SK-N-SH treated with all-trans-retinoic acid at 6 μM for 48 hours (cell line): ENCODE data around the gene GLRX.

Experiments used
- ATAC-seq: fragments of 200-7000 bp; cut with Tn5 transposase; 3 replicates; pipeline ENCODE4 v1.9.1; 2020; ENCODE audit warnings: mild to moderate bottlenecking, moderate library complexity
- ARNTL ChIP-seq: fragments of 450-650 bp; formaldehyde crosslinking; IDR thresholded peaks from 2 replicates; pipeline ENCODE4 v1.5.0; 2020; ENCODE audit warnings: low read depth, mild to moderate bottlenecking, moderate library complexity, borderline replicate concordance
- BACH2 ChIP-seq: fragments of 250-450 bp; sonication (Bioruptor Pico); IDR thresholded peaks from 2 replicates; pipeline ENCODE4 v1.9.0; 2021; ENCODE audit warnings: mild to moderate bottlenecking, borderline replicate concordance
- CSDC2 ChIP-seq: fragments of 250-450 bp; sonication (Bioruptor Pico); IDR thresholded peaks from 2 replicates; pipeline ENCODE4 v1.5.0; 2020; ENCODE audit warnings: mild to moderate bottlenecking, moderate library complexity
- ESRRG ChIP-seq: fragments of 250-450 bp; sonication (Bioruptor Pico); IDR thresholded peaks from 2 replicates; pipeline ENCODE4 v1.6.1; 2021; ENCODE audit warnings: mild to moderate bottlenecking
- GLIS3 ChIP-seq: fragments of 250-450 bp; sonication (Bioruptor Pico); IDR thresholded peaks from 2 replicates; pipeline ENCODE4 v1.5.0; 2020; ENCODE audit warnings: mild to moderate bottlenecking, moderate library complexity
- ISL1 ChIP-seq: fragments of 250-450 bp; sonication (Bioruptor Pico); IDR thresholded peaks from 2 replicates; pipeline ENCODE4 v2.1.2; 2022; ENCODE audit warnings: mild to moderate bottlenecking, moderate library complexity
- OSR1 ChIP-seq: fragments of 250-450 bp; sonication (Bioruptor Pico); IDR thresholded peaks from 2 replicates; pipeline ENCODE4 v1.8.0; 2022; ENCODE audit warnings: moderate library complexity, mild to moderate bottlenecking, inconsistent platforms
- POU6F1 ChIP-seq: fragments of 250-450 bp; sonication (Bioruptor Pico); IDR thresholded peaks from 2 replicates; pipeline ENCODE4 v1.8.0; 2021; ENCODE audit warnings: low read depth, mild to moderate bottlenecking, moderate library complexity, borderline replicate concordance
- PPARA ChIP-seq: fragments of 250-450 bp; sonication (Bioruptor Pico); IDR thresholded peaks from 2 replicates; pipeline ENCODE4 v1.5.0; 2020; ENCODE audit warnings: mild to moderate bottlenecking, borderline replicate concordance
- RARB ChIP-seq: fragments of 250-450 bp; sonication (Bioruptor Pico); IDR thresholded peaks from 2 replicates; pipeline ENCODE4 v1.8.0; 2021; ENCODE audit warnings: mild to moderate bottlenecking, moderate library complexity
- SNAI2 ChIP-seq: fragments of 250-450 bp; sonication (Bioruptor Pico); IDR thresholded peaks from 2 replicates; pipeline ENCODE4 v1.5.0; 2020; ENCODE audit warnings: mild to moderate bottlenecking, moderate library complexity
- TCF4 ChIP-seq: fragments of 250-450 bp; sonication (Bioruptor Pico); IDR thresholded peaks from 2 replicates; pipeline ENCODE4 v1.8.0; 2021; ENCODE audit warnings: mild to moderate bottlenecking, moderate library complexity, borderline replicate concordance
- TOX ChIP-seq: fragments of 250-450 bp; sonication (Bioruptor Pico); IDR thresholded peaks from 2 replicates; pipeline ENCODE4 v1.8.0; 2021; ENCODE audit warnings: mild to moderate bottlenecking, moderate library complexity, borderline replicate concordance
- ZC3H10 ChIP-seq: fragments of 250-450 bp; sonication (Bioruptor Pico); IDR thresholded peaks from 2 replicates; pipeline ENCODE4 v1.5.1; 2021; ENCODE audit warnings: mild to moderate bottlenecking, moderate library complexity
- ZFP3 ChIP-seq: fragments of 250-450 bp; sonication (Bioruptor Pico); IDR thresholded peaks from 2 replicates; pipeline ENCODE4 v1.5.0; 2020; ENCODE audit warnings: mild to moderate bottlenecking, moderate library complexity
- ZFP30 ChIP-seq: fragments of 450-650 bp; formaldehyde crosslinking; IDR thresholded peaks from 2 replicates; pipeline ENCODE4 v1.5.0; 2022; ENCODE audit warnings: mild to moderate bottlenecking, moderate library complexity
- ZNF565 ChIP-seq: fragments of 450-650 bp; formaldehyde crosslinking; conservative IDR thresholded peaks from 2 replicates; pipeline ENCODE4 v1.5.0; 2020; ENCODE audit warnings: low read depth, mild to moderate bottlenecking, moderate library complexity
- ZNF70 ChIP-seq: fragments of 450-650 bp; formaldehyde crosslinking; IDR thresholded peaks from 2 replicates; pipeline ENCODE4 v1.5.0; 2020; ENCODE audit warnings: mild to moderate bottlenecking, moderate library complexity
- ZNF8 ChIP-seq: fragments of 450-650 bp; formaldehyde crosslinking; IDR thresholded peaks from 2 replicates; pipeline ENCODE4 v1.5.0; 2020; ENCODE audit warnings: mild to moderate bottlenecking, moderate library complexity
- TF ChIP-seq, protein P1 (sequence below): fragments of 250-450 bp; sonication (Bioruptor Pico); IDR thresholded peaks from 2 replicates; pipeline ENCODE4 v1.5.1; 2021; ENCODE audit warnings: mild to moderate bottlenecking, moderate library complexity
- TF ChIP-seq, protein P2 (sequence below): fragments of 250-450 bp; sonication (Bioruptor Pico); IDR thresholded peaks from 2 replicates; pipeline ENCODE4 v1.5.1; 2020; ENCODE audit warnings: low read depth, mild to moderate bottlenecking, moderate library complexity
- TF ChIP-seq, protein P3 (sequence below): fragments of 250-450 bp; sonication (Bioruptor Pico); IDR thresholded peaks from 2 replicates; pipeline ENCODE4 v1.5.0; 2020; ENCODE audit warnings: mild to moderate bottlenecking, moderate library complexity

The GLRX gene

GRCh38 chr5:95803271-95804148 is 19.0 kb downstream of the GLRX start:
- no peak for TF ChIP-seq TOX
- no peak for TF ChIP-seq ESRRG (CRISPR knock-in tag)
- TF ChIP-seq RARB (CRISPR knock-in tag), result no peak
- no peak for TF ChIP-seq ARNTL (CRISPR knock-in tag)
- TF ChIP-seq ZNF70 (CRISPR knock-in tag), result no peak
- TF ChIP-seq ZFP3 (CRISPR knock-in tag), result no peak
- no peak for TF ChIP-seq BACH2 (CRISPR knock-in tag)
- no peak for TF ChIP-seq ZNF8
- TF ChIP-seq, protein P1, sequence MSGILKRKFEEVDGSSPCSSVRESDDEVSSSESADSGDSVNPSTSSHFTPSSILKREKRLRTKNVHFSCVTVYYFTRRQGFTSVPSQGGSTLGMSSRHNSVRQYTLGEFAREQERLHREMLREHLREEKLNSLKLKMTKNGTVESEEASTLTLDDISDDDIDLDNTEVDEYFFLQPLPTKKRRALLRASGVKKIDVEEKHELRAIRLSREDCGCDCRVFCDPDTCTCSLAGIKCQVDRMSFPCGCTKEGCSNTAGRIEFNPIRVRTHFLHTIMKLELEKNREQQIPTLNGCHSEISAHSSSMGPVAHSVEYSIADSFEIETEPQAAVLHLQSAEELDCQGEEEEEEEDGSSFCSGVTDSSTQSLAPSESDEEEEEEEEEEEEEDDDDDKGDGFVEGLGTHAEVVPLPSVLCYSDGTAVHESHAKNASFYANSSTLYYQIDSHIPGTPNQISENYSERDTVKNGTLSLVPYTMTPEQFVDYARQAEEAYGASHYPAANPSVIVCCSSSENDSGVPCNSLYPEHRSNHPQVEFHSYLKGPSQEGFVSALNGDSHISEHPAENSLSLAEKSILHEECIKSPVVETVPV, result no peak
- TF ChIP-seq GLIS3 (CRISPR knock-in tag), result no peak
- no peak for TF ChIP-seq POU6F1 (CRISPR knock-in tag)
- no peak for TF ChIP-seq ISL1 (CRISPR knock-in tag)
- TF ChIP-seq PPARA (CRISPR knock-in tag), result no peak
- TF ChIP-seq, protein P2, sequence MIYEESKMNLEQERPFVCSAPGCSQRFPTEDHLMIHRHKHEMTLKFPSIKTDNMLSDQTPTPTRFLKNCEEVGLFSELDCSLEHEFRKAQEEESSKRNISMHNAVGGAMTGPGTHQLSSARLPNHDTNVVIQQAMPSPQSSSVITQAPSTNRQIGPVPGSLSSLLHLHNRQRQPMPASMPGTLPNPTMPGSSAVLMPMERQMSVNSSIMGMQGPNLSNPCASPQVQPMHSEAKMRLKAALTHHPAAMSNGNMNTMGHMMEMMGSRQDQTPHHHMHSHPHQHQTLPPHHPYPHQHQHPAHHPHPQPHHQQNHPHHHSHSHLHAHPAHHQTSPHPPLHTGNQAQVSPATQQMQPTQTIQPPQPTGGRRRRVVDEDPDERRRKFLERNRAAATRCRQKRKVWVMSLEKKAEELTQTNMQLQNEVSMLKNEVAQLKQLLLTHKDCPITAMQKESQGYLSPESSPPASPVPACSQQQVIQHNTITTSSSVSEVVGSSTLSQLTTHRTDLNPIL (CRISPR knock-in tag), result no peak
- no peak for TF ChIP-seq TCF4 (CRISPR knock-in tag)
- TF ChIP-seq, protein P3, sequence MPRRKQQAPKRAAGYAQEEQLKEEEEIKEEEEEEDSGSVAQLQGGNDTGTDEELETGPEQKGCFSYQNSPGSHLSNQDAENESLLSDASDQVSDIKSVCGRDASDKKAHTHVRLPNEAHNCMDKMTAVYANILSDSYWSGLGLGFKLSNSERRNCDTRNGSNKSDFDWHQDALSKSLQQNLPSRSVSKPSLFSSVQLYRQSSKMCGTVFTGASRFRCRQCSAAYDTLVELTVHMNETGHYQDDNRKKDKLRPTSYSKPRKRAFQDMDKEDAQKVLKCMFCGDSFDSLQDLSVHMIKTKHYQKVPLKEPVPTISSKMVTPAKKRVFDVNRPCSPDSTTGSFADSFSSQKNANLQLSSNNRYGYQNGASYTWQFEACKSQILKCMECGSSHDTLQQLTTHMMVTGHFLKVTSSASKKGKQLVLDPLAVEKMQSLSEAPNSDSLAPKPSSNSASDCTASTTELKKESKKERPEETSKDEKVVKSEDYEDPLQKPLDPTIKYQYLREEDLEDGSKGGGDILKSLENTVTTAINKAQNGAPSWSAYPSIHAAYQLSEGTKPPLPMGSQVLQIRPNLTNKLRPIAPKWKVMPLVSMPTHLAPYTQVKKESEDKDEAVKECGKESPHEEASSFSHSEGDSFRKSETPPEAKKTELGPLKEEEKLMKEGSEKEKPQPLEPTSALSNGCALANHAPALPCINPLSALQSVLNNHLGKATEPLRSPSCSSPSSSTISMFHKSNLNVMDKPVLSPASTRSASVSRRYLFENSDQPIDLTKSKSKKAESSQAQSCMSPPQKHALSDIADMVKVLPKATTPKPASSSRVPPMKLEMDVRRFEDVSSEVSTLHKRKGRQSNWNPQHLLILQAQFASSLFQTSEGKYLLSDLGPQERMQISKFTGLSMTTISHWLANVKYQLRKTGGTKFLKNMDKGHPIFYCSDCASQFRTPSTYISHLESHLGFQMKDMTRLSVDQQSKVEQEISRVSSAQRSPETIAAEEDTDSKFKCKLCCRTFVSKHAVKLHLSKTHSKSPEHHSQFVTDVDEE (CRISPR knock-in tag), result no peak
- TF ChIP-seq SNAI2 (CRISPR knock-in tag), result no peak
- ATAC-seq, result no peak

- ATAC-seq, result no peak
- TF ChIP-seq, protein P1, result no peak
- TF ChIP-seq ESRRG (CRISPR knock-in tag), result no peak
- no peak for TF ChIP-seq PPARA (CRISPR knock-in tag)
- TF ChIP-seq, protein P2 (CRISPR knock-in tag), result no peak
- no peak for TF ChIP-seq BACH2 (CRISPR knock-in tag)
- TF ChIP-seq ZNF565 (CRISPR knock-in tag), result no peak
- no peak for TF ChIP-seq ISL1 (CRISPR knock-in tag)
- TF ChIP-seq GLIS3 (CRISPR knock-in tag), result no peak
- TF ChIP-seq ZC3H10, result no peak
- TF ChIP-seq POU6F1 (CRISPR knock-in tag), result no peak
- TF ChIP-seq SNAI2 (CRISPR knock-in tag), result no peak
- TF ChIP-seq, protein P3 (CRISPR knock-in tag), result no peak
- TF ChIP-seq TCF4 (CRISPR knock-in tag), result no peak
- no peak for TF ChIP-seq ZFP3 (CRISPR knock-in tag)
- no peak for TF ChIP-seq ZNF70 (CRISPR knock-in tag)
- TF ChIP-seq ZNF8, result no peak
- no peak for TF ChIP-seq OSR1
- no peak for TF ChIP-seq RARB (CRISPR knock-in tag)
- TF ChIP-seq CSDC2 (CRISPR knock-in tag), result no peak
- no peak for TF ChIP-seq ZFP30 (CRISPR knock-in tag)
- TF ChIP-seq, all 23 proteins: peak for 0
Measured at GRCh38 chr5:95801961-95802360, 20.6 kb downstream of the GLRX start.
